COLO829 (cell line): ENCODE results near the gene RAB20.
"Not testable (repeated sequence)": the region's sequence is repeated elsewhere in the genome, so short reads cannot be mapped to it uniquely, and the experiment has no call there.

ENCODE experiments used
- DNase-seq: peaks from one replicate; pipeline ENCODE4 v3.0.0; 2012; ENCODE audit warnings: low spot score

RAB20 gene

GRCh38 chr13:110561344-110562035 lies at the start of gene RAB20:
RAB20 (minus strand) TSS chr13:110561722; CDS start chr13:110561519, 203 bp downstream.
- peak; percentile 54 for DNase-seq

- DNase-seq, result peak; percentile 76
These were observed 49.6 kb upstream of the RAB20 start for GRCh38 chr13:110610955-110611595.

GRCh38 chr13:110607675-110608224 lies 46.2 kb upstream of the RAB20 start:
- no peak for DNase-seq

GRCh38 chr13:110606281-110606680 lies 44.8 kb upstream of the RAB20 start:
- not testable (repeated sequence) for DNase-seq

DNA sequence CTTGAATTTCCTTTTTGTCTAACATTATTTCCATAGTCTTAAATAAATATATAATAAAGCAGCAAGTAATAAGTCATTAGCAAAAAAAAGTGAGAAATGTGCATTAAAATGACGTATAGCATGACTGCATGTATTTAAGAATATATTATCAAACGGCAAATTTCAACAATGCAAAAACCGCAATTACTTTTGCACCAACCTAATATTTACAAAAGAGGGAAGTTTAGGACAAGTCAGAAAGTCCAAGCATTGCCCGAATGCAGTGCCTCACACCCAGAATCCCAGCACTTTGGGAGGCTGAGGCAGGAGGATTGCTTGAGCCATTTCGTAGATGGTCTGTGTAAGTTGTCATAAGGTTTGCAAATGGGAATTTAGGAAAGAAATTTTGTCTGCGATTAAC lies 43.6 kb upstream of the RAB20 start:
- no peak for DNase-seq

- no peak for DNase-seq
These were observed 39.5 kb upstream of the RAB20 start for GRCh38 chr13:110600980-110601379.

- no peak for DNase-seq
These were observed 38.8 kb upstream of the RAB20 start for GRCh38 chr13:110600261-110600819.

GRCh38 chr13:110597041-110597689 lies 35.6 kb upstream of the RAB20 start:
- no peak for DNase-seq

GRCh38 chr13:110593430-110594130 lies 32.1 kb upstream of the RAB20 start:
- no peak for DNase-seq

GRCh38 chr13:110592665-110593064 lies 31.1 kb upstream of the RAB20 start:
- DNase-seq, result no peak

- no peak for DNase-seq
These were observed 29.1 kb upstream of the RAB20 start for GRCh38 chr13:110590577-110590976.

DNA sequence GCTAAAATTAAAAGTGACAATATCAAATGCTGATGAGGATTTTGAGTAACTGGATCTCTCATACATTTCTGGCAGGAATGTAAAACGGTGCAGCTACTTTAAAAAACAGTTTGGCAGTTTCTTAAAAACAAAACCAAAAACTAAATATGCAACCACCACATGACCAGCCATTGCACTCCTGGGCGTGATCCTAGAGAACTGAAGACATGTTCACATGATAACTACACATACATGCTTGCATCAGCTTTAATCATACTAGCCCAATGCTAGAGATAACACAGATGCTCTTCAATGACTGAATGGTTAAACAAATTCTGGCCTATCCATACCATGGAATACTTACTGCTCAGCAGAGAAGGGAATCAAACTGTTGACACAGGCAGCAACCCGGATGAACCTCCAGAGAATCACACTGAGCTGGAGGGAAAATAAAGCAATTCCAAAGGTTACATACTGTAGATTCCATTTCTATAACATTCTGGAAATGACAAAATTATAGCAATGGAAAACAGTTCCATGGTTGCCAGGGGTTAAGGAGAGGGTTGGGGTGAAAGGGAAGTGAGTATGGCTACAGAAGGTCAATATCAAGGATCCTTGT lies 28.4 kb upstream of the RAB20 start:
- DNase-seq, result no peak

DNA sequence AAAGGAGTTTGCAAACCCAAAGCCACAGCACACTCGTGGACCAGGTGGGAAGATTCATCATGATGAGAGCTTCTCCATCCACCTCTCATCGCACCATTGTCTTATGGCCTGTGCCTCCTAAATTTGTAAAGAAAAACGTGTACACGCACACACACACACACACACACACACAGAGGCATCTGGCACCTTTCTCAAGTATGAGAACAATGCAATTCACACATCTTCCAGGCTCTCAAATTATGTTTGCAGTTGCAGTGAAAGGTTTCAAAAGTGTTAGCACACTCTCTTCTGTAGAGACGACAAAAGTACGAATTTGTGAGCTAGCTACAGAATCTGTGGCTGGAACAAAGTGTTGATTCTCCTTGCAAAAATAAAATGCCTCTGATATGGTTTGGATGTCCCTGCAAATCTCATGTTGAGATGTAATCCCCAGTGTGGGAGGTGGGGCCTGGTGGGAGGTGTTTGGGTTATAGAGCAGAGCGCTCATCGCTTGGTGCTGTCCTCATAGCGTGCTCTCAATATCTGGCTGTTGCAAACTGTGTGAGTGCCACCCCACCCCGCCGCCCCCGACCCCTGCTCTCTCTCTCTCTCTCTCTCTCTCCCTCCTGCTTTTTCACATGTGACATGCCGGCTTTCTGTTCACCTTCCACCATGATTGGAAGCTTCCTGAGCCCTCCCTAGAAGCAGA lies 21.8 kb upstream of the RAB20 start:
- DNase-seq, result no peak

DNA sequence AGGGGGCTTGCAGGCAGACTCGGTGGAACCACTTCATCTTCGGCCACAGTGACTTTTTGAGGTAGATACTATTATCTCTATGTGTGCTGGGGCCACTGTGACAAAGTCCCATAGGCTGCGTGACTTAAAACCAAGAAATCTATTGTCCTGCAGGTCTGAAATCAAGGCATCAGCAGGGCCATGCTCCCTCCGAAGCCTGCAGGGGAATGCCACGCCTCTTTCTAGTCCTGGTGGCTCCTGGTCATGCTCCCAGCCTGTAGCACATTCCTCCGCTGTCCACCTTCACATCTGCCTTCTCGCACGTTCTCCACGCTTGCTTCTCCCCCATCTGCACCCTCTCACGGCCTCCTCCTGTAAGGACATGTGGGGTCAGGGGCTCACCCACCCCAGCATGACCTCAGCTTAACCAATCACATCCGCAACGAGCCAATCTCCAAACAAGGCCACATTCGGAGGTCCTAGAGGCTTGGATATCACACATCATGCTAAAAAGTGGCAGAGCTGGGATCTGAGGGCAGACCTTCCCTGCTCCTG lies 21.0 kb upstream of the RAB20 start:
- DNase-seq, result no peak

DNA sequence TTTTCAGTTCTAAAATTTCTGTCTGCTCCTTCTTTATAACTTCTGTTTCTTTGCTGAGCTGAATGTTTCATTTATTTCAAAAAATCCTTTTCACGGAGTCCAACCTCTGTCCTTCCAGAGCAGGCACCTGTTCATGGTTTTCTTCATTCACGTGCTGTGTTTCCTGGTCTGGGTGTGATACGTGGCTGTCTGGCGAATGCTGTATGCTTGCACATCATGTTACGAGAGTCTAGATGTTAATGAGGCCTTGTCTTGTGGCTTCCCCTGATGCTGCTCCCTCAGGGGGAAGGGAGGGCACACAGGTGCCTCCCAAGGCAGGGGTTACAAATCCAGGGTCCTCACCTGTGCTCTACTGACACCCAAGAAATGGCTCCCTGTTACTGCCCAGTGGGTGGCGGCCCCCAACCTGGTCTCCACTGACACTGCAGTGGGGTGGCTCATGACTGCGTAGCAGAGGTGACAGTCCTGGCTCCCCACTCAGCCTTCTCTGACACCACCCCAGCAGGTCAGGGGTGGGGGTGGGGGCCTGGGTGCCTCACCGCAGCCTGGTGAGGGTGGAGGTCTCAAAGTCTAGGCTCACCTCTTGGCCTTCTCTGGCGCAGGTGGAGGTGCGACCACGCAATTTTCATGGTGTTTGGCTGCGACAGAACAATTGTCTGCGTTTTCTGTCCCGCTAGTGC lies 20.1 kb upstream of the RAB20 start:
- no peak for DNase-seq

GRCh38 chr13:110580800-110581199 lies 19.3 kb upstream of the RAB20 start:
- no peak for DNase-seq

DNA sequence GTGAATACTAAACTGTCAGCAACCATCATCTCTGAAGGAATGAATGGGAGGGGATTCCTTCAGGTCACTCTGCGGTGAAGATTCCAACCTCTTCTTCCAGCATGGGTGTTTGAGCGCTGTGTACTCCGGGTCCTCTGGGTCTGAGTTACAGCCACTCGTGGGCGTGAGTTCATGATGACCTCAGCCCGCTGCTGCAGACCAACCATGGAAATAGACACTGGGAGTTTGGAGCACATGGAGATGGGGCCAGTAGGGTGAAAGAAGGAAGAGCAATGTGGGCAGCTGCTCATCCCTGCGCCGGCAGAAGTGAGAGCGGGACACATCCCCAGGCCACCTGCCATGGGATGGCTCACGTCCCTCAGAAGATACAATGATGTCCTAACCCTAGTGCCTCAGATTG lies 16.8 kb upstream of the RAB20 start:
- no peak for DNase-seq

DNA sequence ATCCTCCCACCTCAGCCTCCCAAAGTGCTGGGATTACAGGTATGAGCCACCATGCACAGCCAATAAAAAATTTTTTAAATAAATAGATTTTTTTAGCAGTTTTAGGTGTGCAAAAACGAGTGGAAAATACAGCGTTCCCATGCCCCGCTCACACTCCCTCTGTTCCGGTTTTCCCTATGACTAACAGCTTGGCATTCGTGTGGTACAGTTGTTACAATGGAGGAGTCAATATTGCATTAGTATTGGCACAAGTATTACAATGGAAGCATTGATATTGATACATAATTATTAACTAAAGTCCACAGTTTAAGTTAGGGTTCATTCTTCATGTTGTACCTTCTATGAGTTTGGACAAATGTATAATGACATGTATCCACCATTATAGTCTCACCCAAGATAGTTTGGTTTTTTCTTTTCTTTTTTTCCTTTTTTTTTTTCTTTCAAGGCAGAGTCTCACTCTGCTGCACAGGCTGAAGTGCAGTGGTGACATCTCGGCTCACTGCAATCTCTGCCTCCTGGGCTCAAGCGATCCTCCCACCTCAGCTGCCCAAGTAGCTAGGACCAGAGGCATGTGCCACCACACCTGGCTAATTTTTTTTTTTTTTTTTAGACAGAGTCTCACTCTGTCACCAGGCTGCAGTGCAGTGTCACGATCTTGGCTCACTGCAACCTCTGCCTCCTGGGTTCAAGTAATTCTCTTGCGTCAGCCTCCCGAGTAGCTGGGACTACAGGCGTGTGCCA lies 15.4 kb upstream of the RAB20 start:
- DNase-seq, result peak; percentile 67

DNA sequence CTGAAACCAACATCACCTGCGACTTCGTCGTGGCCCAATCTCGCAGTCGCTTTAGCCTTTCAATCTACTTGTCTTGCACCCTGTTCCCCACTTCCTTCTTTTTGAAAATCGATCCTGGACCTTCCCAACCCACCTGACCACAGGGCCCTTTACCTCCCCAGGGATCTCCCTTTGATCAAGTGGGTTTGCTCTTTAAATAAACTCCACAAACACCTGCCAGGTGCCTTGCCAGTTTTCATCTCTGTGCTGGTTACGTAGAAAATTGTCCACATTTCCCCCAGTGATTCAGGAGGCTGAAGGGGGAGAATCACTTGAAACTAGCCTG lies 14.5 kb upstream of the RAB20 start:
- DNase-seq, result no peak
